Measurements from ENCODE around the gene ADK.

- no peak for TF ChIP-seq POLR2AphosphoS5 (IDR thresholded peaks at IDR 0.05; ENCODE audit: low read depth, low read length)
- no peak for TF ChIP-seq SIN3A (IDR thresholded peaks at IDR 0.05; ENCODE audit: borderline replicate concordance, insufficient read depth, low read length)
- TF ChIP-seq REST (IDR thresholded peaks at IDR 0.05; ENCODE audit: insufficient read depth in 1 of 2, low read depth in 2 of 2, low read length in 2 of 2) = no peak
- TF ChIP-seq TAF1 (IDR thresholded peaks at IDR 0.05; ENCODE audit: borderline replicate concordance, insufficient read depth, low read length) = no peak
Measured at GRCh38 chr10:74194545-74194944, 43.5 kb downstream of the ADK start.
